ENCODE measurements around the gene KDM2B.
A peak's percentile ranks its signal among the peaks of the same experiment; 100 is the strongest.

KDM2B gene

GRCh38 chr12:121580959-121581685, at the start of gene KDM2B:
Gene KDM2B (minus strand): TSS chr12:121581023. CDS start chr12:121580911, 112 bp downstream.
- DNase-seq = peak in 49 of 58 donors; percentile 3 to 67 (median 43)

- no peak for DNase-seq
Measured at GRCh38 chr12:121628536-121628935, 47.7 kb upstream of the KDM2B start.

DNA sequence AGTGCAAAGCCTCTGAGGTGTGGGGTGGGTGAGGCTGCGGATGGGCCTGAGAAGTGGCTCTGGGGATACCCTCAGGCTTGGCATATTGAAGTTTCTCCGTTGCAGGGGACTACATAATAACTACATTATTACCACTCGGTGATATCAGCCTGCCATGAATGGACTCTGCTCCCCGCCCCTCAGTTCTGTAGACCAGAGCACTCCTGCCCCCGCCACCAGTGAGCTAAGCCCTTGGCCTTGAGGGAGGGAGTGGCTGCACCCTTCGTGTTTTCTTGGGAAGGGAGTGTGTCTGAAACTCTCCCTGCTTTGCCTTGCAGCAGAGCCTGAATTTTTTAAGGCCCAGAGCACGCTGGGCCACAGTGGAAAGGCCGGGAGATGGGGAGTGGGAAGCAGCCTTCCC, 47.2 kb upstream of the KDM2B start:
- DNase-seq = no peak

DNA sequence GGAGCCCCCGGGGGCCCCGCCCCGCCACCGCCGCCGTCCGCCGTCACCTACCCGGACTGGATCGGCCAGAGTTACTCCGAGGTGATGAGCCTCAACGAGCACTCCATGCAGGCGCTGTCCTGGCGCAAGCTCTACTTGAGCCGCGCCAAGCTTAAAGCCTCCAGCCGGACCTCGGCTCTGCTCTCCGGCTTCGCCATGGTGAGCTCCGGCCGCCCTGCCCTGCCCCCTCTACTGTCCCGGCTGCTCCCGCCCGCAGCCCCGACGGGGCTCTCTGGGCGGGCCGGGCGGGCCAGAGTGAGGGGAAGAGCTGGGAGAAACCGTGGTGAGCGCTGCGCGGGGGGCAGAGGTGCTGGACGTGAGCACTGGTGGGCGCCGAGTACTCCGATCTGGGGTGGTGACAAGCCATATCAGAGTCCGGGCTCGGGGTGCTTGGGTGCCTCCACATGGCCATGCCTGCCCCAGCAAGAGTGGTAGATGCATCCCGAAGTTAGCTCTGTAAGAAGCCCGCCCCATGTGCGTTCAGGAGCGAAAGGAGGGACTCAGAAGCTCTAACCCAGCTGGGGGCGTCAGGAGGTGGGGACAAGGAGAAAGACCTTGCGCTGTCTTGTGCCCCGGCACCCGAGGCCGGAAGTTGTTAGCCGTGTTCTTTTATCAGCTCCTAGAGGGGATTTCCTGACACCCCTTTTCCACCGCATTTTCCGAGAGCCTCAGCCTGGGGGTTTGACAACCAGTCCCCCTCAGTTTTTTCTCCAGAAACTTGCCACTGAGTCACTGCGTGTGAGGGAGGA, 46.2 kb upstream of the KDM2B start:
- peak in 46 of 58 donors; percentile 2 to 76 (median 46) for DNase-seq

DNA sequence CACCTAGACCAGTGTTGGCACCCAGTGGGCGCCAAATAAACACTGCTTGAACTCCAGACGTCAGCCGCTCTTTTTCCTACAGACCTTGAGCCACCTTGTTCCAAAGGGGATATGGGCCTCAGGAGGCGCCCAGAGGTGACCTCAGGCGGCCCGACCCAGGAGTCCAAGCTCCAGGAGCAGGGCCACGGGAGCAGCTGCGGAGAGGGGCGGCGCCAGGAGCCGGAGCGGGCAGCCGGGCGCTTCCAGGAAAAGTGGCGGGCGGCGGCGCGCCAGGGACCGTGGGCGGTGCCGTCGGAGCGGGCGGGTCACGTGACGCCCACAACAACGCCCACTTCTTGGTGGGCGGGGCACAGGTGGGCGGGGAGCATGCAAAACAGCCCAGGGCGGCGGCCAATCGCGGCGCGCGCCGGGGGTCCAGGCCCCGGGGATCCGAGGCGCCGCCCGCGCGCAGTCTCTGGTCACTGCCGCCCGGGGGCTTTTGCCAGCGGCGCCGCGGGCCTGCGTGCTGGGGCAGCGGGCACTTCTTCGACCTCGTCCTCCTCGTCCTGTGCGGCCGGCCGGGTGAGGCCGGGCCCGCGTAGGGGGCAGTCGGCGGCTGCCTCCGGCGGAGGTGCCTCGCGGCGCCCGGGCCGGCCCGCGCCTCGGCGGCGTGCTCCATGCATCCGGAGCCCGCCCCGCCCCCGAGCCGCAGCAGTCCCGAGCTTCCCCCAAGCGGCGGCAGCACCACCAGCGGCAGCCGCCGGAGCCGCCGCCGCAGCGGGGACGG, 45.4 kb upstream of the KDM2B start, which contains the start of gene ORAI1:
Gene ORAI1 (plus strand): TSS at position 444 of the 766 bp plus-strand sequence.
- peak; percentile 35 to 97 (median 89) for DNase-seq

- DNase-seq = no peak
Measured at GRCh38 chr12:121620333-121620891, 39.6 kb upstream of the KDM2B start.

DNA sequence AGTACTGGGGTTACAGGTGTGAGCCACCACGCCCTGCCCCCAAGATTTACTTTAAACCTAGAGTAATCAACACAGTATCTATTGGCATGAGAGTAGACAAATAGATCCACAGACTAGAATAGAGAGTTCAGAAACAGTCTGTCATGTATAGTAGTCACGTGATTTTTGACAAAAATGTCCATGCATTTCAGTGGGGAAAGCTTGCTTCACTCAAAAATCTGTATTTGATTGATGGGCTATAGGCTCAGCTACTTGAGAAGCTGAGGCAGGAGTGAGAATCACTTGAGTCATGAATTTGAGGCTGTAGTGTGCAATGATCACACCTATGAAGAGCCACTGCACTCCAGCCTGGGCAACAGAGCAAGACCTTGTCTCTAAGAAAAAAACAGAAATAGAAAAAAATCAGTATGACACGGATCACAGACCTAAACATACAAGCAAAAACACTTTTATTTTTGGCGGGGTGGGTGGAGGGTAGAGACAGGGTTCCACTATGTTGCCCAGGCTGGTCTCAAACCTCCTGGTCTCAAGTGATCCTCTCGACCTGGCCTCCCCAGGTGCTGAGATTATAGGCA, 37.9 kb upstream of the KDM2B start:
- DNase-seq = no peak

- no peak for DNase-seq
Measured at GRCh38 chr12:121614872-121615467, 34.1 kb upstream of the KDM2B start.

DNA sequence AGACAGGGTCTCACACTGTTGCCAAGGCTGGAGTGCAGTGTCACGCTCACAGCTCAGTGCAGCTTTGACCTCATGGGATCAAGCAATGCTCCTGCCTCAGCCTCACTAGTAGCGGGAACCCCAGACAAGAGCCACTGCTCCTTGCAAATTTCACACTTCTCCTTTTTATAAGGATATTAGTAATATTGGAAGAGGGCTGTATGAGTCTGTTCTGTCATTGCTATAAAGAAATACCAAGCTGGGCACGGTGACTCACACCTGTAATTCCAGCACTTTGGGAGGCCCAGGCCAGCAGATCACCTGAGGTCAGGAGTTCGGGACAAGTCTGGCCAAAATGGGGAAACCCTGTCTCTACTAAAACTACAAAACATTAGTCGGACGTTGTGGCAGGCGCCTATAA, 32.6 kb upstream of the KDM2B start:
- DNase-seq = no peak

- DNase-seq = no peak
Measured at GRCh38 chr12:121611306-121611705, 30.5 kb upstream of the KDM2B start.

GRCh38 chr12:121610239-121611149, 29.7 kb upstream of the KDM2B start:
- peak in 28 of 58 donors; percentile 10 to 70 (median 26) for DNase-seq

DNA sequence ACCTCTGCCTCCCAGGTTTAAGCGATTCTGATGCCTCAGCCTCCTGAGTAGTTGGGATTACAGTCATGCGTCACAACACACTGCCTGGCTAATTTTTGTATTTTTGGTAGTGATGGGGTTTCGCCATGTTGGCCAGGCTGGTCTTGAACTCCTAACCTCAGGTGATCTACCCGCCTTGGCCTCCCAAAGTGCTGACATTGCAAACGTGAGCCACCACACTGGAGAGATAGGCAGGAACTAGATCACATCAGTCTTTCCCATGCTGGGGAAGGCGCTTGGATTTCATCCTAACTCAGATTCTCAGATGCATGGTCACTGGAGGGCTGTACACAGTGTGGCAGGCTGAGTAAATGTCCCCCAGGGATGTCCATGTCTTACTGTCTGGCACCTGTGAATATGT, 27.5 kb upstream of the KDM2B start:
- DNase-seq = no peak

DNA sequence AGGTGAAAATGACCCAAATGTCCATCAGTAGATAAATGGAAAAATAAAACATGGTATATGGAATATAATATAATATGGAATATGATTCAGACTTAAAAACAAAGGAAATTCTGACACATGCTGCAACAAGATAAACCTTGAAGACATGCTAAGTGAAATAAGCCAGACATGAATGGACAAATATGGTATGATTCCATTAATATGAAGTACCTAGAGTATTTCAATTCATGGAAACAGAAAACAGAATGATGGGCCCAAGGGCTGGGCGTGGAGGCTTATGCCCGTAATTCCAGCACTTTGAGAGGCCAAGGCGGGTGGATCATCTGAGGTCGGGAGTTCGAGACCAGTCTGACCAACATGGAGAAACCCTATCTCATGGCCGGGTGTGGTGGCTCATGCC, 22.8 kb upstream of the KDM2B start:
- DNase-seq = no peak

DNA sequence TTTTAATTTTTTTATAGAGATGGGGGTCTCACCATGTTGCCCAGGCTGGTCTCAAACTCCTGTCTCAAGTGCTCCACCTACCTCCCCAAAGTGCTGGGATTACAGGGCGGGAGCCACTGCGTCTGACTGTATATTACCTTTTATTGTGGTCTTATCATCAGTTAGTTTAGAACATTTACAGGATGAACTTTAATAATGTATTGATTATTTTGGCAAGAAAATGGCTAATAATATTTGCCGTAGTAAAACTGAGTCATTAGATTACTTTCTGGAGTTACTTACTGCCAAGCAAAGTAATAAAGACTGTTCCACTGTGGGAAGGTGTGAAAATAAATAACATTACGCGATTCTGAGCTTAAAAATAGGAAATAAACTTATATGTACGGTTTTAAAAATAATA, 21.9 kb upstream of the KDM2B start:
- no peak for DNase-seq

GRCh38 chr12:121600702-121601336, 20.0 kb upstream of the KDM2B start:
- DNase-seq = no peak

GRCh38 chr12:121596526-121596925, 15.7 kb upstream of the KDM2B start:
- no peak for DNase-seq

DNA sequence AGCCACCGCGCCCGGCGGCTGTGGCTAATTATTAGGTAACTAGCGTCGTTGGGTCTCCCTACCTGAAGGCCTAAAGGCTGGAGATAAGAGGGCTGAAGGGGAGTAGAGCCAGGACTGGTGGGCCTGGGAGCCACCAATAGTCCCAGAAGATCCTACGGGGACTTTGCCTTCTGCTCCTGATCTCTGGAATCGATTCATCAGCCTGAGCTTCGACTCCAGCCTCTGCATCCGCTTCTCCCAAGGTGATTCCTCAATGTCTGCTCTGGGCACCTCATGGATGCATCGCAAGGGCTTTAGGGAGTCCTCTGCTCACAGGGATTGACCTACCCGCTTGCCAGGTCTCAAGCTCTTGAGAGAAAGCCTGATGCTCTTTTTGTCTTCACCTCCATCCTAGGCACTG, 14.7 kb upstream of the KDM2B start:
- DNase-seq = no peak

GRCh38 chr12:121592320-121592719, 11.5 kb upstream of the KDM2B start:
- no peak for DNase-seq

Data from anterior cingulate cortex (tissue), 58 donors.